HG02798 (cell line): ENCODE measurements around the gene USP17L22.
"Not testable (repeated sequence)": the region's sequence is repeated elsewhere in the genome, so short reads cannot be mapped to it uniquely, and the experiment has no call there.

Experiments used
- ATAC-seq: cut with Tn5 transposase; IDR thresholded peaks from one replicate; pipeline ENCODE4 v1.9.1; 2021; ENCODE audit warnings: mild to moderate bottlenecking; ENCODE audit not compliant: unreplicated experiment, poor library complexity

USP17L22 gene

DNA sequence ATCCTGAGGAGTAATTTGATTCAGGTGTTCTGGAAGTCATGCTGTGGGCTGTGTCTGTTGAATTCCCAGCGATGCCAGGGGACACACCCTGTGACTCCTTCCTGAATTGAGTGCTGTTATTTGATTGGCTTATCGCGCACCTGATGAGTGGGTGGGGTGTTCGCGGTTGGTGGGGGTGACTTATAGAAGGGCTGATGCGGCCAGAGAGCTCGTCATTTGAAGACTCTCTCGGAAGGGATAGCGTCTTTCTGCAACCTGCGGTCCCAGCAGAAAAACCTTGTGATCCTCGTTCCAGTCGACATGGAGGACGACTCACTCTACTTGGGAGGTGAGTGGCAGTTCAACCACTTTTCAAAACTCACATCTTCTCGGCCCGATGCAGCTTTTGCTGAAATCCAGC lies at the start of gene USP17L22:
USP17L22 (plus strand) TSS at position 301 of the 400 bp plus-strand sequence; CDS start at position 301, 0 bp downstream.
- ATAC-seq: not testable (repeated sequence)

DNA sequence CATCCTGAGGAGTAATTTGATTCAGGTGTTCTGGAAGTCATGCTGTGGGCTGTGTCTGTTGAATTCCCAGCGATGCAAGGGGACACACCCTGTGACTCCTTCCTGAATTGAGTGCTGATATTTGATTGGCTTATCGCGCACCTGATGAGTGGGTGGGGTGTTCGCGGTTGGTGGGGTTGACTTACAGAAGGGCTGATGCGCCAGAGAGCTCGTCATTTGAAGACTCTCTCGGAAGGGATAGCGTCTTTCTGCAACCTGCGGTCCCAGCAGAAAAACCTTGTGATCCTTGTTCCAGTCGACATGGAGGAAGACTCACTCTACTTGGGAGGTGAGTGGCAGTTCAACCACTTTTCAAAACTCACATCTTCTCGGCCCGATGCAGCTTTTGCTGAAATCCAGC lies 47.6 kb upstream of the USP17L22 start, which contains the start of gene USP17L12:
USP17L12 (plus strand) TSS at position 301 of the 400 bp plus-strand sequence; CDS start at position 301, 0 bp downstream.
- ATAC-seq: not testable (repeated sequence)

GRCh38 chr4:9224596-9224995 lies 42.8 kb upstream of the USP17L22 start, which contains the start of gene USP17L13:
Gene USP17L13, plus strand, starts transcription at chr4:9224896. Its CDS starts 0 bp downstream, at chr4:9224896.
- ATAC-seq: not testable (repeated sequence)

DNA sequence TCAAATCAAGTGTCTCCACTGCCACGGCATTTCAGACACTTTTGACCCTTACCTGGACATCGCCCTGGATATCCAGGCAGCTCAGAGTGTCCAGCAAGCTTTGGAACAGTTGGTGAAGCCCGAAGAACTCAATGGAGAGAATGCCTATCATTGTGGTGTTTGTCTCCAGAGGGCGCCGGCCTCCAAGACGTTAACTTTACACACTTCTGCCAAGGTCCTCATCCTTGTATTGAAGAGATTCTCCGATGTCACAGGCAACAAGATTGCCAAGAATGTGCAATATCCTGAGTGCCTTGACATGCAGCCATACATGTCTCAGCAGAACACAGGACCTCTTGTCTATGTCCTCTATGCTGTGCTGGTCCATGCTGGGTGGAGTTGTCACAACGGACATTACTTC lies 37.2 kb upstream of the USP17L22 start:
- not testable (repeated sequence) for ATAC-seq

GRCh38 chr4:9234085-9234484 lies 33.3 kb upstream of the USP17L22 start, which contains the start of gene USP17L15:
Gene USP17L15, plus strand, starts transcription at chr4:9234385. Its CDS starts 0 bp downstream, at chr4:9234385.
- ATAC-seq: not testable (repeated sequence)

- ATAC-seq: not testable (repeated sequence)
Measured at GRCh38 chr4:9238461-9238860, 29.0 kb upstream of the USP17L22 start.

DNA sequence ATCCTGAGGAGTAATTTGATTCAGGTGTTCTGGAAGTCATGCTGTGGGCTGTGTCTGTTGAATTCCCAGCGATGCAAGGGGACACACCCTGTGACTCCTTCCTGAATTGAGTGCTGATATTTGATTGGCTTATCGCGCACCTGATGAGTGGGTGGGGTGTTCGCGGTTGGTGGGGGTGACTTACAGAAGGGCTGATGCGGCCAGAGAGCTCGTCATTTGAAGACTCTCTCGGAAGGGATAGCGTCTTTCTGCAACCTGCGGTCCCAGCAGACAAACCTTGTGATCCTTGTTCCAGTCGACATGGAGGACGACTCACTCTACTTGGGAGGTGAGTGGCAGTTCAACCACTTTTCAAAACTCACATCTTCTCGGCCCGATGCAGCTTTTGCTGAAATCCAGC lies 23.8 kb upstream of the USP17L22 start, which contains the start of gene USP17L17:
USP17L17 (plus strand) TSS at position 301 of the 400 bp plus-strand sequence; CDS start at position 301, 0 bp downstream.
- not testable (repeated sequence) for ATAC-seq

DNA sequence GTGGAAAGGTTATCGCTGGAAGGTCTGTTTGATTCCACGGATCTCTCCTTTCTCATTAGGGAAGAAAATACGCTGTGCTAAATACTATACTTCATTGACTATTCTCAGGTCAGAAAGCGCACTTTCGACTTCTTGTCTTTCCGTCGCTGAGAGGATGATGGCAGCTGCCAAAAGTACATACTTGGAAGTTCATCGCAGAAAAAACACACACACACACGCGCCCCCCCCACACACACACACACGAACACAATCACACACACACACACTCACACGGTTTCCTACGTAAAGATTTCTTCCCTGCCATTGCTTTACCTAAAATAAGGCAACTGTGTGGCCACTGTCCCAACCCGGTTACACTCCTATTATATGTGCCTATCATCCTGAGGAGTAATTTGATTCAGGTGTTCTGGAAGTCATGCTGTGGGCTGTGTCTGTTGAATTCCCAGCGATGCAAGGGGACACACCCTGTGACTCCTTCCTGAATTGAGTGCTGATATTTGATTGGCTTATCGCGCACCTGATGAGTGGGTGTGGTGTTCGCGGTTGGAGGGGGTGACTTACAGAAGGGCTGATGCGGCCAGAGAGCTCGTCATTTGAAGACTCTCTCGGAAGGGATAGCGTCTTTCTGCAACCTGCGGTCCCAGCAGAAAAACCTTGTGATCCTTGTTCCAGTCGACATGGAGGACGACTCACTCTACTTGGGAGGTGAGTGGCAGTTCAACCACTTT lies 19.3 kb upstream of the USP17L22 start, which contains the start of gene USP17L18:
USP17L18 (plus strand) TSS at position 678 of the 728 bp plus-strand sequence; CDS start at position 678, 0 bp downstream.
- not testable (repeated sequence) for ATAC-seq

- not testable (repeated sequence) for ATAC-seq
Measured at GRCh38 chr4:9253078-9253477, 14.3 kb upstream of the USP17L22 start, which contains the start of gene USP17L19. Gene USP17L19, plus strand, starts transcription at chr4:9253378. Its CDS starts 0 bp downstream, at chr4:9253378.

GRCh38 chr4:9257824-9258223 lies 9.6 kb upstream of the USP17L22 start, which contains the start of gene USP17L20:
Gene USP17L20, plus strand, starts transcription at chr4:9258124. Its CDS starts 0 bp downstream, at chr4:9258124.
- ATAC-seq: not testable (repeated sequence)

DNA sequence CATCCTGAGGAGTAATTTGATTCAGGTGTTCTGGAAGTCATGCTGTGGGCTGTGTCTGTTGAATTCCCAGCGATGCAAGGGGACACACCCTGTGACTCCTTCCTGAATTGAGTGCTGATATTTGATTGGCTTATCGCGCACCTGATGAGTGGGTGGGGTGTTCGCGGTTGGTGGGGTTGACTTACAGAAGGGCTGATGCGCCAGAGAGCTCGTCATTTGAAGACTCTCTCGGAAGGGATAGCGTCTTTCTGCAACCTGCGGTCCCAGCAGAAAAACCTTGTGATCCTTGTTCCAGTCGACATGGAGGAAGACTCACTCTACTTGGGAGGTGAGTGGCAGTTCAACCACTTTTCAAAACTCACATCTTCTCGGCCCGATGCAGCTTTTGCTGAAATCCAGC lies 4.8 kb upstream of the USP17L22 start, which contains the start of gene USP17L21:
USP17L21 (plus strand) TSS at position 301 of the 400 bp plus-strand sequence; CDS start at position 301, 0 bp downstream.
- ATAC-seq: not testable (repeated sequence)

- ATAC-seq: not testable (repeated sequence)
Measured at GRCh38 chr4:9271719-9272118, 4.3 kb downstream of the USP17L22 start.
